Testis (tissue), 3 donors: ENCODE data around the gene BMP6. TPM values are rescaled to one million over a fixed set of nuclear protein-coding genes. Genes with fewer than 3 reads are reported as not detected.

Experiments
- DNase-seq: peaks from one replicate; pipeline ENCODE4 v3.0.0-alpha.2; 2019
- H3K27ac ChIP-seq, 2 donors: fragments of 200-600 bp; sonication (generic); one replicate each; pipeline ENCODE4 v1.5.1; 2019
- H3K27me3 ChIP-seq: fragments of 200-600 bp; sonication (generic); one replicate; pipeline ENCODE4 v1.5.1; 2019
- H3K36me3 ChIP-seq: fragments of 200-600 bp; sonication (generic); one replicate; pipeline ENCODE4 v1.5.1; 2017; ENCODE audit warnings: low read depth; ENCODE audit errors: missing control alignments
- H3K4me1 ChIP-seq: fragments of 200-600 bp; sonication (generic); one replicate; pipeline ENCODE4 v1.5.1; 2019
- H3K4me3 ChIP-seq, 2 donors: fragments of 200-600 bp; sonication (generic); one replicate each; pipeline ENCODE4 v1.5.1; 2017 to 2019
- H3K9me3 ChIP-seq: fragments of 200-600 bp; sonication (generic); one replicate; pipeline ENCODE4 v1.5.1; 2017
- CTCF ChIP-seq, 3 experiments: fragments of 450-650 bp in 2 of 3; fragments of 200-600 bp in 1 of 3; sonication (generic) in 1 of 3; IDR thresholded peaks; one replicate each; pipeline ENCODE4 v1.5.1; 2016 to 2019; ENCODE audit warnings: antibody characterized with exemption in 3 of 3, mild to moderate bottlenecking in 2 of 3, moderate library complexity in 1 of 3
- POLR2A ChIP-seq: fragments of 450-650 bp; IDR thresholded peaks from one replicate; pipeline ENCODE4 v1.6.1; 2017; ENCODE audit warnings: antibody characterized with exemption, mild to moderate bottlenecking, moderate library complexity
- WGBS, 2 donors: methylation state at CpG; one replicate each; pipeline ENCODE4 v1.1.5; 2018; 5-methylcytosine and 5-hydroxymethylcytosine counted together
- intact Hi-C: fragments of 100-400 bp; cut with DNase I; formaldehyde crosslinking; loops from one replicate; pipeline ENCODE4 v1.15.1; 2023; ENCODE audit warnings: low total_unique reads
- polyA plus RNA-seq: library from polyadenylated mRNA; stranded (reverse); fragments of 350-450 nt; fragmentation: Illumina TruSeq; extraction: RNeasy Lipid Tissue Mini Kit (QIAGEN cat#74804); gene quantifications from one replicate; pipeline ENCODE4 v1.2.3, GENCODE V29; 2014; ENCODE audit warnings: low read depth, low replicate concordance; ENCODE audit not compliant: insufficient read depth
- total RNA-seq, 2 donors: library from RNA; depleted of rRNA; stranded (reverse); fragments of >200 nt; gene quantifications; one replicate each; pipeline ENCODE4 v1.2.3, GENCODE V29; 2016

Gene BMP6
- total and polyA plus RNA-seq, 3 donors from 2014 or later: 6.2 to 13.6 (median 11.4) TPM

GRCh38 chr6:7697820-7698623 is 27.9 kb upstream of the BMP6 start:
- Histone ChIP-seq H3K4me3 (no peak overlapping the region), H3K9me3 (no peaks in the 10 kb centered on the region), H3K27ac (no peak overlapping the region), H3K36me3 (no peaks in the 10 kb centered on the region), H3K4me1 (no peaks in the 10 kb centered on the region), H3K27me3 (no peaks in the 10 kb centered on the region)
- no peak for DNase-seq
- intact Hi-C loops: no loop called here
- WGBS, 2 donors: 54 to 57% methylated on average over 12 of the region's 12 CpGs
- TF ChIP-seq POLR2A (no peak), CTCF (IDR thresholded peaks at IDR 0.05) (no peak)

GRCh38 chr6:7701212-7701834 is 24.6 kb upstream of the BMP6 start:
- no peaks in the 10 kb centered on the region for H3K27me3 ChIP-seq
- WGBS, 2 donors: 76 to 80% methylated on average over 5 of the region's 5 CpGs
- H3K4me1 ChIP-seq: no peaks in the 10 kb centered on the region
- intact Hi-C loops: no loop called here
- DNase-seq: no peak
- H3K9me3 ChIP-seq: no peaks in the 10 kb centered on the region
- no peaks in the 10 kb centered on the region for H3K36me3 ChIP-seq
- H3K27ac ChIP-seq: no peak overlapping the region
- no peak overlapping the region for H3K4me3 ChIP-seq
- no peak for TF ChIP-seq POLR2A
- TF ChIP-seq CTCF (IDR thresholded peaks at IDR 0.05): no peak

GRCh38 chr6:7703148-7703680 is 22.7 kb upstream of the BMP6 start:
- H3K27me3 ChIP-seq: no peaks in the 10 kb centered on the region
- no peak overlapping the region for H3K27ac ChIP-seq
- WGBS, 2 donors: 76 to 84% methylated on average over 3 of the region's 3 CpGs
- DNase-seq: no peak
- H3K9me3 ChIP-seq: no peaks in the 10 kb centered on the region
- no peaks in the 10 kb centered on the region for H3K36me3 ChIP-seq
- no peak overlapping the region for H3K4me3 ChIP-seq
- no peak for TF ChIP-seq POLR2A
- TF ChIP-seq CTCF (IDR thresholded peaks at IDR 0.05): no peak
- H3K4me1 ChIP-seq: no peaks in the 10 kb centered on the region
- intact Hi-C loops: no loop called here

GRCh38 chr6:7705483-7705882 is 20.4 kb upstream of the BMP6 start:
- Histone ChIP-seq H3K4me1 (no peaks in the 10 kb centered on the region), H3K27ac (no peak overlapping the region), H3K4me3 (no peak overlapping the region), H3K27me3 (no peaks in the 10 kb centered on the region), H3K9me3 (no peaks in the 10 kb centered on the region), H3K36me3 (no peaks in the 10 kb centered on the region)
- intact Hi-C loops: no loop called here
- TF ChIP-seq POLR2A (no peak), CTCF (IDR thresholded peaks at IDR 0.05) (no peak)
- DNase-seq: no peak
- 76 to 92% methylated on average over 4 of the region's 4 CpGs for WGBS, 2 donors
